ENCODE results near the gene PRKAG2.

GRCh38 chr7:151863386-151864079 lies 13.4 kb downstream of the PRKAG2 start:
- no peak for TF ChIP-seq POLR2A (IDR thresholded peaks at IDR 0.05; ENCODE audit: insufficient read depth in 1 of 2, low read depth in 2 of 2, low read length in 2 of 2)
- no peak for TF ChIP-seq ZBTB7A (CRISPR knock-in tag; IDR thresholded peaks at IDR 0.05)
